Sigmoid colon (tissue), 7 donors: Measurements from ENCODE around the gene WSB1. TPM values are rescaled to one million over a fixed set of nuclear protein-coding genes. Genes with fewer than 3 reads are reported as not detected.

ENCODE experiments used
- DNase-seq: peaks from one replicate; pipeline ENCODE4 v3.0.0-alpha.2; 2019
- H3K27ac ChIP-seq, 4 donors: fragments of 200-600 bp; sonication (generic); one replicate each; pipeline ENCODE4 v1.5.1; 2016 to 2019; ENCODE audit warnings: mild to moderate bottlenecking in 1 of 4
- H3K27me3 ChIP-seq, 3 donors: fragments of 200-600 bp; sonication (generic); one replicate each; pipeline ENCODE4 v1.5.1; 2019; ENCODE audit warnings: mild to moderate bottlenecking in 1 of 3
- H3K36me3 ChIP-seq, 4 donors: fragments of 200-600 bp; sonication (generic); one replicate each; pipeline ENCODE4 v1.5.1; 2016 to 2019
- H3K4me1 ChIP-seq, 4 donors: fragments of 200-600 bp; sonication (generic); one replicate each; pipeline ENCODE4 v1.5.1; 2017 to 2019
- H3K4me3 ChIP-seq, 4 donors: fragments of 200-600 bp; sonication (generic); one replicate each; pipeline ENCODE4 v1.5.1; 2017 to 2019; ENCODE audit warnings: mild to moderate bottlenecking in 2 of 4, moderate library complexity in 1 of 4
- H3K9me3 ChIP-seq, 4 donors: fragments of 200-600 bp in 3 of 4; sonication (generic) in 3 of 4; one replicate each; pipeline versions ENCODE4 v1.5.1 to v1.6.1; 2013 to 2019
- CTCF ChIP-seq, 4 experiments: fragments of 450-650 bp in 3 of 4; fragments of 200-600 bp in 1 of 4; IDR thresholded peaks; one replicate each; pipeline ENCODE4 v1.5.1; 2016 to 2019; ENCODE audit warnings: antibody characterized with exemption in 4 of 4, mild to moderate bottlenecking in 3 of 4, moderate library complexity in 2 of 4
- EP300 ChIP-seq, 4 donors: sonication (generic); formaldehyde crosslinking; IDR thresholded peaks; one replicate each; pipeline ENCODE4 v1.6.1; 2017; ENCODE audit warnings: antibody characterized with exemption in 4 of 4
- POLR2A ChIP-seq, 2 donors: fragments of 450-650 bp; IDR thresholded peaks; one replicate each; pipeline ENCODE4 v1.6.1; 2016; ENCODE audit warnings: antibody characterized with exemption in 2 of 2, mild to moderate bottlenecking in 2 of 2, moderate library complexity in 2 of 2
- POLR2AphosphoS5 ChIP-seq, 4 donors: sonication (generic); formaldehyde crosslinking; IDR thresholded peaks; one replicate each; pipeline ENCODE4 v1.6.1; 2017; ENCODE audit warnings: antibody characterized with exemption in 4 of 4
- WGBS, 2 donors: extraction: QIAGEN DNeasy Blood & Tissue Kit; methylation state at CpG; one replicate each; pipeline ENCODE4 v1.1.7; 2013; 5-methylcytosine and 5-hydroxymethylcytosine counted together
- intact Hi-C: fragments of 100-400 bp; cut with DNase I; formaldehyde crosslinking; loops from one replicate; pipeline ENCODE4 v1.15.1; 2023
- polyA plus RNA-seq, 3 donors: library from polyadenylated mRNA; stranded (reverse); fragments of 200-250 nt; gene quantifications; one replicate each; pipeline ENCODE4 v1.2.3, GENCODE V29; 2013
- total RNA-seq, 4 donors: library from RNA; depleted of rRNA; stranded (reverse); fragments of >200 nt; gene quantifications; one replicate each; pipeline ENCODE4 v1.1.0, GENCODE V29; 2016
- donor health status: healthy with polysubstance abuse.
- donor health status: Bipolar disorder and iron deficiency.
- donor health status: healthy.

The WSB1 gene
- total and polyA plus RNA-seq, 7 donors = 23.4 to 240 (median 111) TPM

- H3K4me1 ChIP-seq = peaks cover 0 to 50% (median 42%) of the 10 kb centered on the region in 4 donors
- intact Hi-C loops = loop anchor here (1.0 to 2.0 kb wide), 3 partner anchors 20 to 50 kb away; no protein-coding TSS in a partner anchor
Measured at GRCh38 chr17:27294689-27295630, 1.0 kb downstream of the WSB1 start.

GRCh38 chr17:27295945-27296344 is 2.0 kb downstream of the WSB1 start:
- no peak for TF ChIP-seq POLR2A (IDR thresholded peaks at IDR 0.05)
- TF ChIP-seq CTCF (IDR thresholded peaks at IDR 0.05) = no peak
- TF ChIP-seq POLR2AphosphoS5 (IDR thresholded peaks at IDR 0.05) = peak in 1 of 4 donors; percentile 19
- no peak for TF ChIP-seq EP300 (IDR thresholded peaks at IDR 0.05)
- intact Hi-C loops = loop anchor here (2.0 kb wide), 1 partner anchor 19 kb away; no protein-coding TSS in a partner anchor
- no peaks in the 10 kb centered on the region for H3K36me3 ChIP-seq
- no peaks in the 10 kb centered on the region for H3K9me3 ChIP-seq
- H3K27me3 ChIP-seq = no peaks in the 10 kb centered on the region
- no peak for DNase-seq
- H3K27ac ChIP-seq = peak overlapping the region; percentile 98 to 100 (median 100)
- peak overlapping the region; percentile 67 to 87 (median 81) for H3K4me3 ChIP-seq
- 7 to 31% methylated on average over 10 of the region's 10 CpGs for WGBS, 2 donors
- H3K4me1 ChIP-seq = peaks cover 0 to 60% (median 52%) of the 10 kb centered on the region in 4 donors

More at GRCh38 chr17:27294689-27295630, 1.0 kb downstream of the WSB1 start:
- 0% methylated on average over 21 of the region's 21 CpGs for WGBS, 2 donors
- peak; percentile 89 for DNase-seq
- Histone ChIP-seq H3K36me3 (no peaks in the 10 kb centered on the region), H3K4me3 (peak overlapping the region; percentile 67 to 87 (median 81)), H3K9me3 (no peaks in the 10 kb centered on the region), H3K27me3 (no peaks in the 10 kb centered on the region), H3K27ac (peak overlapping the region; percentile 98 to 100 (median 100))
- TF ChIP-seq POLR2AphosphoS5 (IDR thresholded peaks at IDR 0.05) (peak; percentile 86 to 92 (median 88)), EP300 (IDR thresholded peaks at IDR 0.05) (no peak), POLR2A (IDR thresholded peaks at IDR 0.05) (peak; percentile 75 to 85), CTCF (IDR thresholded peaks at IDR 0.05) (no peak)

- Histone ChIP-seq H3K27me3 (no peaks in the 10 kb centered on the region), H3K4me1 (peaks cover 0 to 66% (median 56%) of the 10 kb centered on the region in 4 donors), H3K4me3 (peak overlapping the region; percentile 67 to 87 (median 81)), H3K9me3 (no peaks in the 10 kb centered on the region), H3K36me3 (no peaks in the 10 kb centered on the region), H3K27ac (peak overlapping the region; percentile 98 to 100 (median 100))
- TF ChIP-seq POLR2AphosphoS5 (IDR thresholded peaks at IDR 0.05) = peak in 2 of 4 donors; percentile 15 to 21
- TF ChIP-seq POLR2A (IDR thresholded peaks at IDR 0.05) = no peak
- intact Hi-C loops = no loop called here
- 40 to 44% methylated on average over 2 of the region's 2 CpGs for WGBS, 2 donors
- no peak for DNase-seq
Measured at GRCh38 chr17:27296428-27296979, 2.6 kb downstream of the WSB1 start.

GRCh38 chr17:27299384-27300049 is 5.6 kb downstream of the WSB1 start:
- intact Hi-C loops = no loop called here
- no peaks in the 10 kb centered on the region for H3K27me3 ChIP-seq
- no peak for TF ChIP-seq EP300 (IDR thresholded peaks at IDR 0.05)
- WGBS, 2 donors = 80% methylated on average over 5 of the region's 5 CpGs
- H3K4me1 ChIP-seq = peaks cover 0 to 87% (median 73%) of the 10 kb centered on the region in 4 donors
- H3K9me3 ChIP-seq = no peaks in the 10 kb centered on the region
- peaks cover 0 to under 1% (median 0%) of the 10 kb centered on the region in 4 donors for H3K36me3 ChIP-seq
- H3K4me3 ChIP-seq = no peak overlapping the region
- peak overlapping the region in 3 of 4 donors; percentile 31 to 99 (median 98) for H3K27ac ChIP-seq
- DNase-seq = no peak

GRCh38 chr17:27303734-27304133 is 9.8 kb downstream of the WSB1 start:
- WGBS, 2 donors = 71 to 87% methylated on average over 2 of the region's 2 CpGs
- DNase-seq = no peak
- Histone ChIP-seq H3K9me3 (no peaks in the 10 kb centered on the region), H3K4me3 (no peak overlapping the region), H3K36me3 (peaks cover 0 to 42% (median 4%) of the 10 kb centered on the region in 4 donors), H3K27me3 (no peaks in the 10 kb centered on the region), H3K4me1 (peaks cover 0 to 94% (median 78%) of the 10 kb centered on the region in 4 donors), H3K27ac (peak overlapping the region in 3 of 4 donors; percentile 7 to 72 (median 68))
- TF ChIP-seq POLR2AphosphoS5 (IDR thresholded peaks at IDR 0.05) (no peak), POLR2A (IDR thresholded peaks at IDR 0.05) (no peak), CTCF (IDR thresholded peaks at IDR 0.05) (no peak), EP300 (IDR thresholded peaks at IDR 0.05) (no peak)
- intact Hi-C loops = no loop called here
